ENCODE measurements around the gene ERBB3.
A peak's percentile ranks its signal among the peaks of the same experiment; 100 is the strongest.

The ERBB3 gene

GRCh38 chr12:56078427-56078826, 1.5 kb upstream of the ERBB3 start:
- no peaks in the 10 kb centered on the region for H3F3A ChIP-seq (ENCODE audit: control insufficient read depth, insufficient read depth)
- H3K4me2 ChIP-seq (ENCODE audit: low read length), result no peak overlapping the region
- peaks cover 30% of the 10 kb centered on the region for H3K27me3 ChIP-seq (ENCODE audit: control insufficient read depth, low read length)
- no peak overlapping the region for H3K4me3 ChIP-seq (ENCODE audit: low read length)
- no peaks in the 10 kb centered on the region for H3K9me2 ChIP-seq (replicated peaks; ENCODE audit: control insufficient read depth, low read length)
- no peaks in the 10 kb centered on the region for H3K9me3 ChIP-seq (ENCODE audit: control insufficient read depth, insufficient read depth, low read length)
- no peaks in the 10 kb centered on the region for H4K20me1 ChIP-seq (ENCODE audit: control insufficient read depth, insufficient read depth, low read depth, low read length)
- no peaks in the 10 kb centered on the region for H3K79me2 ChIP-seq (ENCODE audit: control insufficient read depth, low read length)
- no peaks in the 10 kb centered on the region for H3K36me3 ChIP-seq (ENCODE audit: control insufficient read depth, low read length)
- TF ChIP-seq EZH2phosphoT487 (IDR thresholded peaks at IDR 0.05; ENCODE audit: borderline replicate concordance, low read length) (no peak), CTCF (IDR thresholded peaks at IDR 0.05; ENCODE audit: low read depth, low read length, poor library complexity, severe bottlenecking) (no peak)
- peaks cover 10% of the 10 kb centered on the region for H3K4me1 ChIP-seq (ENCODE audit: control insufficient read depth, low read length)
- H3K27ac ChIP-seq (ENCODE audit: low read depth, low read length), result no peak overlapping the region

GRCh38 chr12:56078931-56079722, 838 bp upstream of the ERBB3 start:
- Histone ChIP-seq H3K27ac (ENCODE audit: low read depth, low read length) (no peak overlapping the region), H3K79me2 (ENCODE audit: control insufficient read depth, low read length) (no peaks in the 10 kb centered on the region), H4K20me1 (ENCODE audit: control insufficient read depth, insufficient read depth, low read depth, low read length) (no peaks in the 10 kb centered on the region), H3F3A (ENCODE audit: control insufficient read depth, insufficient read depth) (no peaks in the 10 kb centered on the region), H3K4me1 (ENCODE audit: control insufficient read depth, low read length) (peaks cover 10% of the 10 kb centered on the region), H3K9me3 (ENCODE audit: control insufficient read depth, insufficient read depth, low read length) (no peaks in the 10 kb centered on the region), H3K27me3 (ENCODE audit: control insufficient read depth, low read length) (peaks cover 37% of the 10 kb centered on the region), H3K9me2 (replicated peaks; ENCODE audit: control insufficient read depth, low read length) (no peaks in the 10 kb centered on the region), H3K4me2 (ENCODE audit: low read length) (peak overlapping the region; percentile 83), H3K4me3 (ENCODE audit: low read length) (peak overlapping the region; percentile 84), H3K36me3 (ENCODE audit: control insufficient read depth, low read length) (no peaks in the 10 kb centered on the region)
- TF ChIP-seq EZH2phosphoT487 (IDR thresholded peaks at IDR 0.05; ENCODE audit: borderline replicate concordance, low read length) (no peak), CTCF (IDR thresholded peaks at IDR 0.05; ENCODE audit: low read depth, low read length, poor library complexity, severe bottlenecking) (peak; percentile 67)

- peaks cover 10% of the 10 kb centered on the region for H3K4me1 ChIP-seq (ENCODE audit: control insufficient read depth, low read length)
- H3K9me2 ChIP-seq (replicated peaks; ENCODE audit: control insufficient read depth, low read length), result no peaks in the 10 kb centered on the region
- H4K20me1 ChIP-seq (ENCODE audit: control insufficient read depth, insufficient read depth, low read depth, low read length), result no peaks in the 10 kb centered on the region
- no peaks in the 10 kb centered on the region for H3K79me2 ChIP-seq (ENCODE audit: control insufficient read depth, low read length)
- no peaks in the 10 kb centered on the region for H3K36me3 ChIP-seq (ENCODE audit: control insufficient read depth, low read length)
- peak overlapping the region; percentile 84; the same call in 1 of the 2 replicates for H3K4me3 ChIP-seq (ENCODE audit: low read length)
- H3F3A ChIP-seq (ENCODE audit: control insufficient read depth, insufficient read depth), result no peaks in the 10 kb centered on the region
- no peaks in the 10 kb centered on the region for H3K9me3 ChIP-seq (ENCODE audit: control insufficient read depth, insufficient read depth, low read length)
- H3K4me2 ChIP-seq (ENCODE audit: low read length), result peak overlapping the region; percentile 83
- no peak overlapping the region for H3K27ac ChIP-seq (ENCODE audit: low read depth, low read length)
- peaks cover 37% of the 10 kb centered on the region for H3K27me3 ChIP-seq (ENCODE audit: control insufficient read depth, low read length)
- TF ChIP-seq EZH2phosphoT487 (IDR thresholded peaks at IDR 0.05; ENCODE audit: borderline replicate concordance, low read length) (no peak), CTCF (IDR thresholded peaks at IDR 0.05; ENCODE audit: low read depth, low read length, poor library complexity, severe bottlenecking) (no peak)
These were observed 682 bp downstream of the ERBB3 start for GRCh38 chr12:56080556-56081138.

Measured in DOHH2 (cell line).